CD8-positive, alpha-beta memory T cell (primary cell): Measurements from ENCODE around the gene NAMPT. TPM values are rescaled to one million over a fixed set of nuclear protein-coding genes. Genes with fewer than 3 reads are reported as not detected.

Source experiments
- CTCF ChIA-PET: fragments of 350-600 bp; sonication (Branson Sonifier 250); formaldehyde crosslinking; loops from one replicate; lab custom pipeline; 2021; ENCODE audit warnings: antibody characterized with exemption; lab: Charles Lee
- POLR2A ChIA-PET: fragments of 350-600 bp; sonication (Branson Sonifier 250); formaldehyde crosslinking; loops from one replicate; lab custom pipeline; 2021; ENCODE audit warnings: antibody characterized with exemption; lab: Charles Lee
- DNase-seq, 5 donors: peaks; one replicate each; pipeline versions ENCODE4 v3.0.0 to v3.0.0-alpha.2; 2020 to 2022; ENCODE audit warnings: mixed read lengths in 1 of 5
- H3K27ac ChIP-seq: one replicate; pipeline ENCODE4 v1.7.0; 2013; ENCODE audit warnings: low read depth, mild to moderate bottlenecking, low read length, moderate library complexity
- H3K27me3 ChIP-seq: 2 replicates; pipeline ENCODE4 v1.7.0; 2013; ENCODE audit warnings: low read length, mild to moderate bottlenecking; ENCODE audit not compliant: insufficient read depth, poor library complexity, severe bottlenecking
- H3K36me3 ChIP-seq: 2 replicates; pipeline ENCODE4 v1.7.0; 2013; ENCODE audit warnings: mild to moderate bottlenecking, low read length, moderate library complexity; ENCODE audit not compliant: insufficient read depth
- H3K4me1 ChIP-seq: 2 replicates; pipeline ENCODE4 v1.7.0; 2013; ENCODE audit warnings: mild to moderate bottlenecking, low read length, moderate library complexity; ENCODE audit not compliant: insufficient read depth
- H3K4me3 ChIP-seq: 2 replicates; pipeline ENCODE4 v1.7.0; 2013; ENCODE audit warnings: mild to moderate bottlenecking, low read length
- H3K9me3 ChIP-seq: 2 replicates; pipeline ENCODE4 v1.7.0; 2013; ENCODE audit warnings: mild to moderate bottlenecking, low read length
- H3K27ac Mint-ChIP-seq, 8 donors: one replicate each; pipeline ENCODE4 v1.8.0; 2020 to 2021; ENCODE audit warnings: mixed read lengths in 8 of 8, mild to moderate bottlenecking in 6 of 8, inconsistent platforms in 3 of 8, moderate library complexity in 3 of 8
- H3K27me3 Mint-ChIP-seq, 2 donors: one replicate each; pipeline ENCODE4 v1.8.0; 2020 to 2021; ENCODE audit warnings: mixed read lengths in 2 of 2, mild to moderate bottlenecking in 1 of 2, moderate library complexity in 1 of 2
- H3K36me3 Mint-ChIP-seq, 3 donors: one replicate each; pipeline ENCODE4 v1.8.0; 2020 to 2021; ENCODE audit warnings: mixed read lengths in 3 of 3, inconsistent platforms in 1 of 3, mild to moderate bottlenecking in 1 of 3
- H3K4me1 Mint-ChIP-seq, 3 donors: one replicate each; pipeline ENCODE4 v1.8.0; 2020 to 2021; ENCODE audit warnings: mixed read lengths in 3 of 3, inconsistent platforms in 1 of 3, mild to moderate bottlenecking in 1 of 3
- H3K4me3 Mint-ChIP-seq, 7 donors: one replicate each; pipeline ENCODE4 v1.8.0; 2020 to 2021; ENCODE audit warnings: mixed read lengths in 7 of 7, mild to moderate bottlenecking in 6 of 7, moderate library complexity in 4 of 7, inconsistent platforms in 2 of 7
- H3K9me3 Mint-ChIP-seq, 5 donors: one replicate each; pipeline ENCODE4 v1.8.0; 2020 to 2022; ENCODE audit warnings: mixed read lengths in 5 of 5, mild to moderate bottlenecking in 3 of 5, moderate library complexity in 2 of 5, inconsistent platforms in 1 of 5
- polyA plus RNA-seq: library from polyadenylated mRNA; unstranded; fragments of 300-500 nt; fragmentation: Illumina TruSeq; gene quantifications from one replicate; pipeline ENCODE4 v1.2.3, GENCODE V29; 2021
- total RNA-seq, 2 experiments: library from RNA; stranded (reverse); gene quantifications; one replicate each; pipeline ENCODE4 v1.2.3, GENCODE V29; 2021

Gene NAMPT
- total and polyA plus RNA-seq, 3 experiments from 2014 or later: 15.9 to 742 (median 723) TPM

DNA sequence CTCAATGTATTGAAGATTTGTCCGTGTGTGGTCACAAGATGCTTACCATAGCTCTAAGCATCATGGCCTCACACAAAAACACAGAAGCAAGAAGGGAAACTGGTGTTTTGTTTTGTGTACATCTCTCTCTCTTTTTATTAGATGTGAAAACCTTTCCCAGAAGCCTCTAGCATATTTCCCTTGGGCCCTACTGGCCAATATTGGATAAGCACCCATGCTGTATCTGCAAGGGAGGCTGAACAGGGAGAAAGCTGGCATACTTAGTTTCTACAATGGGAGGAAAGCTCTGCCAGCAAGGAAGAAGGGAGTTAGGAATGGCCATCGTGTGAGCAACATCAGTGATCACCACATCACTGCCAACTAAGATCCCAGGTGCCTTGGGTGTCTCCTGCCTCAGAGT, 9.6 kb upstream of the NAMPT start:
- CTCF ChIA-PET: no interaction called here

DNA sequence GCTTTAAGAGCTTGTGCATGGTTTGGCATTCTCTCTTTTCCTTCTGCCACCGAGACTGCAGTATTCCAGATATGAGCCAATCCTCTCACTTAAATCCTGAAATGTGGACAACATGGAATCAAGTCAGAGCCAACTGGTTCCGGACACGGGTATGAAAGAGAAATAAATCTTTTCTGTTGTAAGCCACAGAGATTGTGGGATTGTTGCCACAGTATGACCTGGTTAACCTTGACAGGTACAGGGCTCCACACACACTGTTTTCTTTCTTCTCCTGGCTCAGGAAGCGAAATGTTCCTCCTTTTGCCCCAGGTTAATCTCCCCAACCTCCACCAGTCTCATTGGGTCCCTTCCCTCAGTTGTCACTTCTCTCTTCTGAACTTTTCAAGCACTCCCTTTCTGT, 6.5 kb upstream of the NAMPT start:
- no peaks in the 10 kb centered on the region for H3K27me3 ChIP-seq
- H3K9me3 Mint-ChIP-seq: no peaks in the 10 kb centered on the region
- ChIA-PET POLR2A (no interaction called here), CTCF (no interaction called here)
- no peaks in the 10 kb centered on the region for H3K4me1 ChIP-seq
- no peak overlapping the region for H3K4me3 Mint-ChIP-seq
- no peak overlapping the region for H3K27ac Mint-ChIP-seq
- H3K9me3 ChIP-seq: no peaks in the 10 kb centered on the region
- no peak for DNase-seq
- no peak overlapping the region for H3K27ac ChIP-seq
- no peak overlapping the region for H3K4me3 ChIP-seq
- H3K36me3 ChIP-seq: no peaks in the 10 kb centered on the region
- no peaks in the 10 kb centered on the region for H3K36me3 Mint-ChIP-seq
- peaks cover under 1% of the 10 kb centered on the region in 3 donors for H3K4me1 Mint-ChIP-seq
- H3K27me3 Mint-ChIP-seq: peaks cover 9 to 10% of the 10 kb centered on the region in 2 donors

More for the DNA sequence above, 9.6 kb upstream of the NAMPT start:
- Histone ChIP-seq H3K27ac (no peak overlapping the region), H3K4me1 (no peaks in the 10 kb centered on the region), H3K9me3 (no peaks in the 10 kb centered on the region), H3K27me3 (no peaks in the 10 kb centered on the region), H3K36me3 (no peaks in the 10 kb centered on the region), H3K4me3 (no peak overlapping the region)
- Mint-ChIP-seq H3K36me3 (no peaks in the 10 kb centered on the region), H3K4me1 (no peaks in the 10 kb centered on the region), H3K27me3 (peaks cover 9 to 10% of the 10 kb centered on the region in 2 donors), H3K4me3 (no peak overlapping the region), H3K27ac (no peak overlapping the region), H3K9me3 (no peaks in the 10 kb centered on the region)
- POLR2A ChIA-PET: no interaction called here
- DNase-seq: no peak

DNA sequence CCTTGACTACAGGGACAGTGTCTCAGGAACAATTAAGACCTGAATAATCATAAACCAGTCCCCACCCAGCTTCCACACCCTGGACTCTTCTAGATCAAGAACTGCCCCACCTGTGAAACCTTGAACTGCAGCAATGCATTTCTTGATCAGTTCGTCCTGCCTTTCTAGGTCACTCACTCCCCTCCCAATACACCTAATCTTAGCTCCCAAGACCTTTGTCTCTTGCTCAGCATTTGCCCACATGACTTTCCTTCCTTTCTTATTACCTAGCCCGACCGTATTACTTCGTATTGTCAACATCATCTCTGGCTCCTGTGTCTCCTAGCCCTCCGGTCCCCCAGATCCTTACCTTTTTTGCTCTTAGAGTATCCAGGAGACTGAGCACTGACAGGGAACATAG, 5.5 kb upstream of the NAMPT start:
- Mint-ChIP-seq H3K4me3 (peak overlapping the region in 1 of 7 donors; percentile 1), H3K4me1 (peaks cover 8 to 10% (median 10%) of the 10 kb centered on the region in 3 donors), H3K36me3 (peaks cover 0 to 1% (median 0%) of the 10 kb centered on the region in 3 donors), H3K9me3 (no peaks in the 10 kb centered on the region), H3K27ac (no peak overlapping the region), H3K27me3 (peaks cover 9 to 10% of the 10 kb centered on the region in 2 donors)
- H3K36me3 ChIP-seq: no peaks in the 10 kb centered on the region
- no peak overlapping the region for H3K4me3 ChIP-seq
- H3K9me3 ChIP-seq: no peaks in the 10 kb centered on the region
- no peak overlapping the region for H3K27ac ChIP-seq
- POLR2A ChIA-PET: no interaction called here
- H3K27me3 ChIP-seq: no peaks in the 10 kb centered on the region
- peaks cover 7% of the 10 kb centered on the region for H3K4me1 ChIP-seq
- DNase-seq: no peak
- CTCF ChIA-PET: no interaction called here

DNA sequence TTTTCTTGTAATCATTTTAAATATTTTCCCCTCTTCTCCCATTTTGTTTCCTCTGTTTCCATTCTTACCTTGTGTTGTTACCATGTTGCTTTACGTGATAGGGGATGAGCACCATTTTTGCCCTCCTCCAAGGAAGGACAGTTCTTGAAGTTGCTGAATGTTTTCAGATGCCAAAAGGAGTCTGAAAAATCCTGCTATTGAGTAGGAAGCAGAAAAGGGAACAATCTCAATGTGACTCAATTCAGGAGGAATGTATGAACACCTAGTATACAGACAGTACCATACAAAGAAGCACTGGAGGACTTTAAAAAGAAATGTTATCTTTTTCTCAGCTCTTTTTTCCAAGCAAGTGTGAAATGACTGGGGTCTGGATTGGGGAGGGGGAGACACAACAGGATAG, 5.1 kb upstream of the NAMPT start:
- peaks cover 8 to 11% (median 10%) of the 10 kb centered on the region in 3 donors for H3K4me1 Mint-ChIP-seq
- H3K9me3 ChIP-seq: no peaks in the 10 kb centered on the region
- no peak for DNase-seq
- peaks cover 7% of the 10 kb centered on the region for H3K4me1 ChIP-seq
- H3K9me3 Mint-ChIP-seq: no peaks in the 10 kb centered on the region
- peaks cover 0 to 3% (median 0%) of the 10 kb centered on the region in 3 donors for H3K36me3 Mint-ChIP-seq
- no peak overlapping the region for H3K4me3 ChIP-seq
- peaks cover 7 to 11% of the 10 kb centered on the region in 2 donors for H3K27me3 Mint-ChIP-seq
- ChIA-PET POLR2A (no interaction called here), CTCF (no interaction called here)
- no peak overlapping the region for H3K27ac Mint-ChIP-seq
- H3K36me3 ChIP-seq: no peaks in the 10 kb centered on the region
- H3K27me3 ChIP-seq: no peaks in the 10 kb centered on the region
- no peak overlapping the region for H3K4me3 Mint-ChIP-seq
- no peak overlapping the region for H3K27ac ChIP-seq

DNA sequence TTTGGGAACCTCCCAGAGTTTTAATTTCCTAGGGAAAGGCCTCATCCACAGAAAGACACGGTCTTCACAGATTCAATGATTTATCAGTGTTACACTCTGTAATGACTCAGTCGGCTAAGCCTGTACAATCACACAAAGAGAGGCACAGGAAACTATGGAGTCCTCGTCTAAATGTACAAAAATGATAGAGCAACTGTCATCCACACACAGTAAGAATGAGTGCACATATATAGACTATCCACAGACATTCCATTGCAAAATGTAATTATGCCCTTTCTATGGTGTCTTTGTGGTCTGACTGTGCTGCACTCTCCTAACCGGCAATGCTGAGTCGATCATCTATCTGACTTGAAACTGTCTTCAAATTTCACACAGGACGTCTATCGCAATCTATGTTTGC, 3.5 kb upstream of the NAMPT start:
- ChIA-PET POLR2A (no interaction called here), CTCF (no interaction called here)
- Mint-ChIP-seq H3K4me3 (peak overlapping the region in 1 of 7 donors; percentile 71), H3K27ac (peak overlapping the region in 1 of 8 donors; percentile 27), H3K27me3 (peaks cover 5 to 13% of the 10 kb centered on the region in 2 donors), H3K4me1 (peaks cover 15 to 18% (median 16%) of the 10 kb centered on the region in 3 donors), H3K9me3 (no peaks in the 10 kb centered on the region), H3K36me3 (peaks cover 0 to 7% (median 0%) of the 10 kb centered on the region in 3 donors)
- Histone ChIP-seq H3K9me3 (no peaks in the 10 kb centered on the region), H3K4me1 (peaks cover 14% of the 10 kb centered on the region), H3K27me3 (no peaks in the 10 kb centered on the region), H3K36me3 (no peaks in the 10 kb centered on the region), H3K27ac (no peak overlapping the region), H3K4me3 (no peak overlapping the region)
- DNase-seq: no peak

DNA sequence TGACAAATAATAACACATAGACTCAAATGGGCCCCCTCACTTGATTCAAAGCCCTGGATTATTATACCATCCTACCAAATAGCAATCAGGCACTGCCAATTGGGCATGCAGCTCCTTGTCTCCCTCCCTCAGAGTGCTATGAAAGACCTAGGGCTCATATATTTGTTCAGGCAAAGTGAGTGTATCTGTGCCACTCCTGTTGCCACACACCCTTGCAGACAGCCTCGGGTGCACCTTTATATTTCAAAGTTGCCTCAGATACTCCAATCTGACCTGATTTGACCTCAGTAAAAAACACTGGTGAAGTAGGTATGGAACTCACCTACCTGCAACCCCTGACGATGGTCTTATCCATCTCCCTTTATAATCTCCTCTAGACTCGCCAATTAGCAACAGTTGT, 3.0 kb upstream of the NAMPT start:
- peaks cover 0 to 7% (median 0%) of the 10 kb centered on the region in 3 donors for H3K36me3 Mint-ChIP-seq
- Histone ChIP-seq H3K9me3 (no peaks in the 10 kb centered on the region), H3K36me3 (no peaks in the 10 kb centered on the region), H3K4me1 (peaks cover 17% of the 10 kb centered on the region), H3K27ac (no peak overlapping the region), H3K4me3 (no peak overlapping the region), H3K27me3 (no peaks in the 10 kb centered on the region)
- peak overlapping the region in 1 of 7 donors; percentile 71 for H3K4me3 Mint-ChIP-seq
- no peaks in the 10 kb centered on the region for H3K9me3 Mint-ChIP-seq
- POLR2A ChIA-PET: no interaction called here
- no peak for DNase-seq
- CTCF ChIA-PET: no interaction called here
- H3K4me1 Mint-ChIP-seq: peaks cover 15 to 19% (median 19%) of the 10 kb centered on the region in 3 donors
- peak overlapping the region in 1 of 8 donors; percentile 27 for H3K27ac Mint-ChIP-seq
- H3K27me3 Mint-ChIP-seq: peaks cover 5 to 9% of the 10 kb centered on the region in 2 donors

DNA sequence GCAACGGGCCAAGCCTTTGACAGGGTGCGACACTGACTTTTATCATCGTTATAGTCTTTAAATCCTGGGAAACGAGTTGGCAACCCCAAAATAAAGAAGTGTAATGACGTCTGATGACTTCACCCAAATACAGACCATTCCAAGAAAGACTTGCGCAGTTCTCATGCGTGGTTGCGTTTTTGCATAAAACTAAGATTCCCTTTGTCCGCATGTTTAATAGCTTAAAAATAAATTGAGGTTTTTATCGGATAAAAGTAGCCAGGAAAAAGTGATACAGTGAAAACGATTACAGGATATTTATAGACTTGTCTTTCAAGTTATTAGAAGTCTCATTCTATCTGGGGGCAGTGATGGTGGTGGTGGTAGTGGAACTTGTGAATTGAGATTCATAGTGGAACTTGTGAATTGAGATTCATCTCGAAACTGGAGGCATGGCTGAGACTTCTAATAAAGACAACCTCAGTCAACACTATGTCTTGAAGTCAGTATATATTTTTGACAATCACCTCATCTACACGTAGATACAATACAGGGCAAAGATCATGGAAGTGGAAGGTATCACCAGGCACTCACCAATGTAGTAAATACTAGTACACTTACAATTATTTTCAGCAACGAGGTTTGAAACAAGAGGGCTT, 1.2 kb upstream of the NAMPT start:
- peak overlapping the region; percentile 94 for H3K27ac ChIP-seq

More for the DNA sequence above, 1.2 kb upstream of the NAMPT start:
- peak in 1 of 5 donors; percentile 4 for DNase-seq
- Mint-ChIP-seq H3K4me1 (peaks cover 19 to 37% (median 27%) of the 10 kb centered on the region in 3 donors), H3K27ac (peak overlapping the region; percentile 87 to 99 (median 97)), H3K36me3 (peaks cover 0 to 7% (median 0%) of the 10 kb centered on the region in 3 donors), H3K27me3 (peaks cover 0 to 5% of the 10 kb centered on the region in 2 donors), H3K4me3 (peak overlapping the region; percentile 93 to 99 (median 97)), H3K9me3 (no peaks in the 10 kb centered on the region)
- H3K9me3 ChIP-seq: no peaks in the 10 kb centered on the region
- H3K4me3 ChIP-seq: peak overlapping the region; percentile 97
- no peaks in the 10 kb centered on the region for H3K27me3 ChIP-seq
- CTCF ChIA-PET: interaction anchor here (1.1 to 1.7 kb wide), 3 partner anchors 16 to 177 kb away, joined by 3 to 4 read pairs (median 4); no protein-coding TSS in a partner anchor
- H3K4me1 ChIP-seq: peaks cover 22% of the 10 kb centered on the region
- no peaks in the 10 kb centered on the region for H3K36me3 ChIP-seq
- POLR2A ChIA-PET: no interaction called here
